GM12864 (cell line): ENCODE results near the gene GLRA3.

Experiments
- DNase-seq: peaks from one replicate; pipeline ENCODE4 v3.0.0-alpha.2; 2011; ENCODE audit warnings: low read depth
- H3K4me3 ChIP-seq: 2 replicates; pipeline ENCODE4 v1.5.1; 2011; ENCODE audit warnings: mild to moderate bottlenecking, low read depth, low read length, control low read depth
- TF ChIP-seq, protein P1 (sequence below): IDR thresholded peaks from 2 replicates; pipeline ENCODE4 v1.5.1; 2011; ENCODE audit warnings: low read depth, mild to moderate bottlenecking, moderate library complexity, low read length, control low read depth, inconsistent platforms; ENCODE audit errors: missing control alignments

GLRA3 gene

GRCh38 chr4:174592985-174593335 lies 236.1 kb downstream of the GLRA3 start:
- TF ChIP-seq, protein P1, sequence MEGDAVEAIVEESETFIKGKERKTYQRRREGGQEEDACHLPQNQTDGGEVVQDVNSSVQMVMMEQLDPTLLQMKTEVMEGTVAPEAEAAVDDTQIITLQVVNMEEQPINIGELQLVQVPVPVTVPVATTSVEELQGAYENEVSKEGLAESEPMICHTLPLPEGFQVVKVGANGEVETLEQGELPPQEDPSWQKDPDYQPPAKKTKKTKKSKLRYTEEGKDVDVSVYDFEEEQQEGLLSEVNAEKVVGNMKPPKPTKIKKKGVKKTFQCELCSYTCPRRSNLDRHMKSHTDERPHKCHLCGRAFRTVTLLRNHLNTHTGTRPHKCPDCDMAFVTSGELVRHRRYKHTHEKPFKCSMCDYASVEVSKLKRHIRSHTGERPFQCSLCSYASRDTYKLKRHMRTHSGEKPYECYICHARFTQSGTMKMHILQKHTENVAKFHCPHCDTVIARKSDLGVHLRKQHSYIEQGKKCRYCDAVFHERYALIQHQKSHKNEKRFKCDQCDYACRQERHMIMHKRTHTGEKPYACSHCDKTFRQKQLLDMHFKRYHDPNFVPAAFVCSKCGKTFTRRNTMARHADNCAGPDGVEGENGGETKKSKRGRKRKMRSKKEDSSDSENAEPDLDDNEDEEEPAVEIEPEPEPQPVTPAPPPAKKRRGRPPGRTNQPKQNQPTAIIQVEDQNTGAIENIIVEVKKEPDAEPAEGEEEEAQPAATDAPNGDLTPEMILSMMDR: no peak
- DNase-seq: no peak

DNA sequence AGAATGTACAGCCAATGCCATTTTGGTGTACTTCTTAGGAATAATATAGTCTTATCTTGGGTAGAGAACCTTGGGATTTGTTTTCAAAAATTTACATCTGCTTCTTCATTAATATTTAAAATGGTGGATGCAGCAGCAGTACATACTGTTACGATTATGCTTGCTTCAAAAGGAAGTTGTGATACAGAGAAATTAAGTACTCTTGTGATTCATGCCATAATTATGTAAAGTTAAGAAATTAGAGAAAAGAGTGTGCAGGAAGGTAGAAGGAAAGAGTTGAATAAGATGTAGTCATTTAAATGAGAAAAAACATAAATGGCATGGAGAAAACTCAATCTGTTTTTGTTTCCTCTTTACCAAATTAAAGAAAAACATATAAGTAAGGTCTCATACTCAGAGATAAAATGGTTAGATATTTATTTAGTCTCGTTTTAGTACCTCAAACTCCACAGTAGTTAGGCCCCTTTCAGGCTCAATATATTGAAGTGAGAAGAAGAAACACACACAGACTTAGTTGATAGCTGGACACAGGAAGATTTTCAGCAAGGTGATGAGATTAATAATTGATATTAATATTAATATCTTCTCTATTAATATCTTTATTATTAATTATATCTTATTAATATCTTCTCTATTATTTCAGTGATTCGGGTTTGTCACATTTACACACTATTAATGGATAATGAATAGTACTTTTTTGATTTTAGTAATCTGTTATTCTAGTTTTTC lies 236.6 kb downstream of the GLRA3 start:
- TF ChIP-seq, protein P1: no peak
- H3K4me3 ChIP-seq: no peak overlapping the region
- DNase-seq: no peak

More at GRCh38 chr4:174592985-174593335, 236.1 kb downstream of the GLRA3 start:
- H3K4me3 ChIP-seq: no peak overlapping the region

- TF ChIP-seq, protein P1: no peak
- H3K4me3 ChIP-seq: no peak overlapping the region
Measured at GRCh38 chr4:174591243-174592021, 237.6 kb downstream of the GLRA3 start.

GRCh38 chr4:174590336-174590735 lies 238.7 kb downstream of the GLRA3 start:
- TF ChIP-seq, protein P1: no peak
- DNase-seq: no peak
- no peak overlapping the region for H3K4me3 ChIP-seq

More at GRCh38 chr4:174591243-174592021, 237.6 kb downstream of the GLRA3 start:
- DNase-seq: no peak
